IMR-90 (cell line): ENCODE measurements around the gene TMPRSS9. TPM values are rescaled to one million over a fixed set of nuclear protein-coding genes. Genes with fewer than 3 reads are reported as not detected.

Source experiments
- ATAC-seq: fragments of 200-7000 bp; cut with Tn5 transposase; 2 replicates; pipeline ENCODE4 v1.9.1; 2020; ENCODE audit warnings: low read depth, mild to moderate bottlenecking, moderate library complexity
- BruUV-seq: library from RNA; stranded (reverse); fragments of 400-500 nt; replicated peaks from 2 replicates; lab custom pipeline; 2021; lab: Mats Ljungman, UMichigan
- CTCF ChIA-PET: fragments of 300-600 bp; formaldehyde crosslinking; extraction: SDS; loops from one replicate; lab custom pipeline; 2021; ENCODE audit warnings: antibody characterized with exemption; lab: Yijun Ruan, JAX
- POLR2A ChIA-PET: fragments of 300-600 bp; sonication (Branson Sonifier 250); formaldehyde crosslinking; loops from one replicate; lab custom pipeline; 2022; ENCODE audit warnings: antibody characterized with exemption; ENCODE audit not compliant: unreplicated experiment; lab: Charles Lee
- DNase-seq: peaks from one replicate; pipeline ENCODE4 v3.0.0; 2013
- H2AFZ ChIP-seq: replicated peaks from 2 replicates; pipeline ENCODE3; 2013; ENCODE audit warnings: low read length, mild to moderate bottlenecking; ENCODE audit not compliant: poor library complexity
- H2AK5ac ChIP-seq: 2 replicates; pipeline ENCODE4 v1.6.1; 2013; ENCODE audit warnings: low read depth, low read length, inconsistent platforms
- H2AK9ac ChIP-seq: replicated peaks from 2 replicates; pipeline ENCODE3; 2013; ENCODE audit warnings: mild to moderate bottlenecking, low read depth, low read length, moderate library complexity; ENCODE audit not compliant: poor library complexity
- H2BK120ac ChIP-seq: 2 replicates; pipeline ENCODE4 v1.6.1; 2013; ENCODE audit warnings: low read depth, low read length, inconsistent platforms
- H2BK15ac ChIP-seq: 3 replicates; pipeline ENCODE4 v1.6.1; 2013; ENCODE audit warnings: low read depth, low read length, inconsistent platforms
- H2BK20ac ChIP-seq: 2 replicates; pipeline ENCODE4 v1.6.1; 2013; ENCODE audit warnings: low read depth, mild to moderate bottlenecking, inconsistent platforms, low read length, moderate library complexity
- H2BK5ac ChIP-seq: 2 replicates; pipeline ENCODE4 v1.6.1; 2013; ENCODE audit warnings: mild to moderate bottlenecking, low read depth, low read length, inconsistent platforms; ENCODE audit not compliant: poor library complexity, severe bottlenecking
- H3K14ac ChIP-seq: replicated peaks from 2 replicates; pipeline ENCODE4 v1.6.1; 2013; ENCODE audit warnings: low read depth, low read length, inconsistent platforms
- H3K18ac ChIP-seq: 2 replicates; pipeline ENCODE4 v1.6.1; 2013; ENCODE audit warnings: low read depth, low read length, control low read depth
- H3K23ac ChIP-seq: 2 replicates; pipeline ENCODE4 v1.6.1; 2013; ENCODE audit warnings: low read depth, low read length, inconsistent platforms
- H3K27ac ChIP-seq: 2 replicates; pipeline ENCODE4 v1.5.1; 2013; ENCODE audit warnings: mild to moderate bottlenecking, control low read depth, low read length; ENCODE audit not compliant: insufficient read depth
- H3K27me3 ChIP-seq: 2 replicates; pipeline ENCODE4 v1.6.1; 2013; ENCODE audit warnings: low read length; ENCODE audit not compliant: control insufficient read depth, insufficient read depth
- H3K36me3 ChIP-seq: 2 replicates; pipeline ENCODE4 v1.6.1; 2013; ENCODE audit warnings: low read length, mixed read lengths; ENCODE audit not compliant: control insufficient read depth, insufficient read depth
- H3K4ac ChIP-seq: 2 replicates; pipeline ENCODE4 v1.6.1; 2013; ENCODE audit warnings: low read depth, low read length, inconsistent platforms
- H3K4me1 ChIP-seq: 2 replicates; pipeline ENCODE4 v1.6.1; 2013; ENCODE audit warnings: low read length, mixed read lengths; ENCODE audit not compliant: control insufficient read depth, insufficient read depth
- H3K4me2 ChIP-seq: 2 replicates; pipeline ENCODE4 v1.6.1; 2013; ENCODE audit warnings: low read depth, mild to moderate bottlenecking, control low read depth, low read length, moderate library complexity
- H3K4me3 ChIP-seq: 2 replicates; pipeline ENCODE4 v1.5.1; 2013; ENCODE audit warnings: low read depth, mild to moderate bottlenecking, control low read depth, low read length, moderate library complexity; ENCODE audit not compliant: insufficient read depth
- H3K56ac ChIP-seq: 2 replicates; pipeline ENCODE4 v1.6.1; 2013; ENCODE audit warnings: low read length, inconsistent platforms; ENCODE audit not compliant: insufficient read depth; ENCODE audit errors: extremely low read depth
- H3K79me1 ChIP-seq, 2 experiments: 2 replicates each; pipeline ENCODE4 v1.6.1; 2013; ENCODE audit warnings: low read length in 2 of 2, inconsistent platforms in 1 of 2, low read depth in 1 of 2
- H3K9ac ChIP-seq: 2 replicates; pipeline ENCODE4 v1.6.1; 2013; ENCODE audit warnings: low read depth, low read length, control low read depth
- H3K9me1 ChIP-seq: 2 replicates; pipeline ENCODE4 v1.6.1; 2013; ENCODE audit warnings: low read length, inconsistent platforms; ENCODE audit not compliant: insufficient read depth
- H3K9me3 ChIP-seq: 2 replicates; pipeline ENCODE4 v1.6.1; 2013; ENCODE audit warnings: low read length; ENCODE audit not compliant: control insufficient read depth, insufficient read depth
- H4K20me1 ChIP-seq: 2 replicates; pipeline ENCODE4 v1.6.1; 2013; ENCODE audit warnings: low read length, inconsistent platforms; ENCODE audit not compliant: insufficient read depth
- H4K5ac ChIP-seq: 2 replicates; pipeline ENCODE4 v1.6.1; 2013; ENCODE audit warnings: mild to moderate bottlenecking, low read depth, low read length, control low read depth
- H4K8ac ChIP-seq, 2 experiments: 2 replicates each; pipeline ENCODE4 v1.6.1; 2013; ENCODE audit warnings: low read depth in 2 of 2, low read length in 2 of 2, control low read depth in 1 of 2, inconsistent platforms in 1 of 2
- H4K91ac ChIP-seq: 2 replicates; pipeline ENCODE4 v1.6.1; 2013; ENCODE audit warnings: low read depth, low read length, inconsistent platforms; ENCODE audit not compliant: insufficient read depth
- BHLHE40 ChIP-seq: fragments of 150-350 bp; IDR thresholded peaks from 2 replicates; pipeline ENCODE4 v1.6.1; 2016; ENCODE audit warnings: mild to moderate bottlenecking, low read depth, low read length
- CHD1 ChIP-seq: IDR thresholded peaks from 2 replicates; pipeline ENCODE4 v1.6.1; 2012; ENCODE audit warnings: low read depth, low read length, improper control_type of control experiment
- FOS ChIP-seq: fragments of 150-350 bp; IDR thresholded peaks from 2 replicates; pipeline ENCODE4 v1.6.1; 2016; ENCODE audit warnings: low read depth, low read length
- MAFK ChIP-seq: IDR thresholded peaks from 2 replicates; pipeline ENCODE4 v1.6.1; 2012; ENCODE audit warnings: low read depth, low read length, improper control_type of control experiment
- MAZ ChIP-seq: IDR thresholded peaks from 2 replicates; pipeline ENCODE4 v1.6.1; 2012; ENCODE audit warnings: low read depth, mild to moderate bottlenecking, low read length, improper control_type of control experiment, moderate library complexity, borderline replicate concordance
- MXI1 ChIP-seq: IDR thresholded peaks from 2 replicates; pipeline ENCODE4 v1.6.1; 2012; ENCODE audit warnings: low read depth, mild to moderate bottlenecking, low read length, moderate library complexity, borderline replicate concordance
- NFE2L2 ChIP-seq: fragments of 150-350 bp; IDR thresholded peaks from 2 replicates; pipeline ENCODE4 v1.6.1; 2016; ENCODE audit warnings: low read depth, mild to moderate bottlenecking, low read length
- POLR2A ChIP-seq: IDR thresholded peaks from 2 replicates; pipeline ENCODE4 v1.6.1; 2012; ENCODE audit warnings: mild to moderate bottlenecking, low read depth, low read length
- RAD21 ChIP-seq: IDR thresholded peaks from 2 replicates; pipeline ENCODE4 v1.6.1; 2012; ENCODE audit warnings: low read length, improper control_type of control experiment
- RCOR1 ChIP-seq: IDR thresholded peaks from 2 replicates; pipeline ENCODE4 v1.6.1; 2012; ENCODE audit warnings: mild to moderate bottlenecking, low read length, improper control_type of control experiment; ENCODE audit not compliant: insufficient replicate concordance
- RFX5 ChIP-seq: IDR thresholded peaks from 2 replicates; pipeline ENCODE4 v1.8.0; 2012; ENCODE audit warnings: low read depth, mild to moderate bottlenecking, low read length, moderate library complexity
- SMC3 ChIP-seq: fragments of 150-350 bp; IDR thresholded peaks from 2 replicates; pipeline ENCODE4 v1.6.1; 2016; ENCODE audit warnings: low read depth, mild to moderate bottlenecking, antibody characterized with exemption, low read length, moderate library complexity
- WGBS, 2 experiments: methylation state at CpG; one replicate each; pipeline versions ENCODE4 v1.1.5 to v1.1.7; 2013; ENCODE audit warnings: missing lambda C conversion rate in 2 of 2; ENCODE audit not compliant: insufficient read length in 1 of 2; ENCODE audit errors: extremely low coverage in 2 of 2; 5-methylcytosine and 5-hydroxymethylcytosine counted together
- dilution Hi-C: fragments of 300-500 bp; cut with HindIII; formaldehyde crosslinking; loops from one replicate; pipeline ENCODE4 v1.14.3; 2018; ENCODE audit warnings: low sequenced_read_pairs; ENCODE audit not compliant: unreplicated experiment
- in situ Hi-C: fragments of 300-500 bp; cut with MboI; formaldehyde crosslinking; loops from 3 replicates; pipeline ENCODE4 v1.14.3; 2019; ENCODE audit warnings: low sequenced_read_pairs, inconsistent platforms, mixed read lengths
- intact Hi-C: fragments of 100-400 bp; cut with micrococcal nuclease; formaldehyde crosslinking; loops from 2 replicates; pipeline ENCODE4 v1.10.0; 2022
- polyA plus RNA-seq, 3 experiments: library from polyadenylated mRNA; depleted of rRNA; stranded (reverse); fragments of >200 nt; gene quantifications; 2 replicates each; pipeline ENCODE4 v1.2.3, GENCODE V29; 2012; ENCODE audit warnings: low replicate concordance in 1 of 3
- total RNA-seq: library from RNA; depleted of rRNA; stranded (reverse); fragments of >200 nt; gene quantifications from 2 replicates; pipeline ENCODE4 v1.2.3, GENCODE V29; 2012
- TF ChIP-seq, protein P1 (sequence below): fragments of 150-350 bp; IDR thresholded peaks from 2 replicates; pipeline ENCODE4 v1.6.1; 2017; ENCODE audit warnings: mild to moderate bottlenecking, antibody characterized with exemption, low read length, low read depth
- TF ChIP-seq, protein P2 (sequence below): conservative IDR thresholded peaks from 2 replicates; pipeline ENCODE4 v1.5.1; 2012; ENCODE audit warnings: mild to moderate bottlenecking, low read depth, low read length, improper control_type of control experiment
- TF ChIP-seq, protein P3 (sequence below): fragments of 150-350 bp; IDR thresholded peaks from 2 replicates; pipeline ENCODE4 v1.6.1; 2016; ENCODE audit warnings: low read depth, mild to moderate bottlenecking, low read length, moderate library complexity, borderline replicate concordance

Gene TMPRSS9
- total and polyA plus RNA-seq, 2 of the 4 experiments (the other 2 are of a cell fraction), result not detected

DNA sequence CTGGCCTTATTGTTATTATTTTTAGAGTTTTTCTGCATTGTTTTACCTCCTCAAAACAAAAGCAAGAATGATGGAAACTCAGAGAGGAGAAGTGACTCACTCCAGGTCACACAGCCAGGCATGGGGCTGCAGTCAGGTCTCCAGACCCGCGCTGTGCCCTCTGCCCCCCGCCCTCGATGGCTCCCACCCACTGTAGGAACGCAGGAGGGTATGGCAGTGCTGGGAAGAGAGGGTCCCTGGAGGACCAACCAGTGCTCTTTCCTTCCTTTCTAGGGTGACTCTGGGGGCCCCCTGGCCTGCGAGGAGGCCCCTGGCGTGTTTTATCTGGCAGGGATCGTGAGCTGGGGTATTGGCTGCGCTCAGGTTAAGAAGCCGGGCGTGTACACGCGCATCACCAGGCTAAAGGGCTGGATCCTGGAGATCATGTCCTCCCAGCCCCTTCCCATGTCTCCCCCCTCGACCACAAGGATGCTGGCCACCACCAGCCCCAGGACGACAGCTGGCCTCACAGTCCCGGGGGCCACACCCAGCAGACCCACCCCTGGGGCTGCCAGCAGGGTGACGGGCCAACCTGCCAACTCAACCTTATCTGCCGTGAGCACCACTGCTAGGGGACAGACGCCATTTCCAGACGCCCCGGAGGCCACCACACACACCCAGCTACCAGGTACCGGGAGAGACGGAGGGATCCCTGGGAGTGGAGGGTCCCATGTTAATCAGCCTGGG lies 61.7 kb downstream of the TMPRSS9 start:
- Histone ChIP-seq H2BK5ac (no peak overlapping the region), H3K36me3 (peaks cover 11% of the 10 kb centered on the region; the same call in 1 of the 2 replicates), H4K91ac (no peak overlapping the region), H2AK9ac (no peak overlapping the region), H3K56ac (no peak overlapping the region), H2BK120ac (no peak overlapping the region), H3K18ac (no peak overlapping the region), H3K27ac (no peak overlapping the region), H3K23ac (no peak overlapping the region), H2BK20ac (no peak overlapping the region), H3K4me1 (peaks cover 11% of the 10 kb centered on the region), H3K4ac (no peak overlapping the region), H4K5ac (no peak overlapping the region), H2BK15ac (no peak overlapping the region), H4K8ac (no peak overlapping the region), H2AFZ (no peak overlapping the region), H3K79me1 (peaks cover 20 to 60% of the 10 kb centered on the region in 2 experiments), H3K9me3 (no peaks in the 10 kb centered on the region), H3K27me3 (no peaks in the 10 kb centered on the region), H2AK5ac (no peak overlapping the region), H4K20me1 (peaks cover 23% of the 10 kb centered on the region), H3K4me3 (no peak overlapping the region), H3K9me1 (no peaks in the 10 kb centered on the region; the same call in 1 of the 2 replicates), H3K4me2 (no peak overlapping the region), H3K14ac (no peak overlapping the region), H3K9ac (no peak overlapping the region)
- 96% methylated on average over 12 of the region's 23 CpGs; no CpG with 5 or more reads in 1 of the 2 experiments for WGBS, 2 experiments
- BruUV-seq, result no TSS peak
- ChIA-PET CTCF (no interaction called here), POLR2A (interaction anchor here (0.6 kb wide), 1 partner anchor 196 kb away, joined by 4 read pairs; no protein-coding TSS in a partner anchor)
- dilution Hi-C loops (no loop called here), intact Hi-C loops (no loop called here), in situ Hi-C loops (no loop called here)
- no peak for DNase-seq
- no peak for ATAC-seq
- TF ChIP-seq RCOR1 (no peak), BHLHE40 (no peak), RFX5 (no peak), POLR2A (no peak), SMC3 (no peak), CHD1 (no peak), RAD21 (no peak), MAFK (no peak), NFE2L2 (no peak), MXI1 (no peak), MAZ (no peak), FOS (no peak)
- TF ChIP-seq, protein P1, sequence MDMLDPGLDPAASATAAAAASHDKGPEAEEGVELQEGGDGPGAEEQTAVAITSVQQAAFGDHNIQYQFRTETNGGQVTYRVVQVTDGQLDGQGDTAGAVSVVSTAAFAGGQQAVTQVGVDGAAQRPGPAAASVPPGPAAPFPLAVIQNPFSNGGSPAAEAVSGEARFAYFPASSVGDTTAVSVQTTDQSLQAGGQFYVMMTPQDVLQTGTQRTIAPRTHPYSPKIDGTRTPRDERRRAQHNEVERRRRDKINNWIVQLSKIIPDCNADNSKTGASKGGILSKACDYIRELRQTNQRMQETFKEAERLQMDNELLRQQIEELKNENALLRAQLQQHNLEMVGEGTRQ, result no peak
- TF ChIP-seq, protein P2, sequence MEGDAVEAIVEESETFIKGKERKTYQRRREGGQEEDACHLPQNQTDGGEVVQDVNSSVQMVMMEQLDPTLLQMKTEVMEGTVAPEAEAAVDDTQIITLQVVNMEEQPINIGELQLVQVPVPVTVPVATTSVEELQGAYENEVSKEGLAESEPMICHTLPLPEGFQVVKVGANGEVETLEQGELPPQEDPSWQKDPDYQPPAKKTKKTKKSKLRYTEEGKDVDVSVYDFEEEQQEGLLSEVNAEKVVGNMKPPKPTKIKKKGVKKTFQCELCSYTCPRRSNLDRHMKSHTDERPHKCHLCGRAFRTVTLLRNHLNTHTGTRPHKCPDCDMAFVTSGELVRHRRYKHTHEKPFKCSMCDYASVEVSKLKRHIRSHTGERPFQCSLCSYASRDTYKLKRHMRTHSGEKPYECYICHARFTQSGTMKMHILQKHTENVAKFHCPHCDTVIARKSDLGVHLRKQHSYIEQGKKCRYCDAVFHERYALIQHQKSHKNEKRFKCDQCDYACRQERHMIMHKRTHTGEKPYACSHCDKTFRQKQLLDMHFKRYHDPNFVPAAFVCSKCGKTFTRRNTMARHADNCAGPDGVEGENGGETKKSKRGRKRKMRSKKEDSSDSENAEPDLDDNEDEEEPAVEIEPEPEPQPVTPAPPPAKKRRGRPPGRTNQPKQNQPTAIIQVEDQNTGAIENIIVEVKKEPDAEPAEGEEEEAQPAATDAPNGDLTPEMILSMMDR, result no peak
- TF ChIP-seq, protein P3, sequence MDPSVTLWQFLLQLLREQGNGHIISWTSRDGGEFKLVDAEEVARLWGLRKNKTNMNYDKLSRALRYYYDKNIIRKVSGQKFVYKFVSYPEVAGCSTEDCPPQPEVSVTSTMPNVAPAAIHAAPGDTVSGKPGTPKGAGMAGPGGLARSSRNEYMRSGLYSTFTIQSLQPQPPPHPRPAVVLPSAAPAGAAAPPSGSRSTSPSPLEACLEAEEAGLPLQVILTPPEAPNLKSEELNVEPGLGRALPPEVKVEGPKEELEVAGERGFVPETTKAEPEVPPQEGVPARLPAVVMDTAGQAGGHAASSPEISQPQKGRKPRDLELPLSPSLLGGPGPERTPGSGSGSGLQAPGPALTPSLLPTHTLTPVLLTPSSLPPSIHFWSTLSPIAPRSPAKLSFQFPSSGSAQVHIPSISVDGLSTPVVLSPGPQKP, result no peak
